ENCODE results near the gene HS3ST6.

Gene HS3ST6

GRCh38 chr16:1909561-1910231, 8.5 kb downstream of the HS3ST6 start:
- Histone ChIP-seq H3K4me2 (ENCODE audit: low read length) (no peak overlapping the region), H3K4me1 (ENCODE audit: insufficient read depth, low read length, severe bottlenecking) (no peaks in the 10 kb centered on the region), H3K4me3 (ENCODE audit: low read depth, low read length, poor library complexity, severe bottlenecking) (no peak overlapping the region), H3F3A (ENCODE audit: insufficient read depth, low read length) (no peaks in the 10 kb centered on the region), H3K9ac (ENCODE audit: low read length) (no peak overlapping the region), H3K27me3 (ENCODE audit: insufficient read depth, low read length) (no peaks in the 10 kb centered on the region; the same call in 1 of the 2 replicates), H3K9me2 (ENCODE audit: low read depth, low read length) (no peaks in the 10 kb centered on the region), H2AFZ (ENCODE audit: low read length) (no peak overlapping the region), H4K20me1 (ENCODE audit: insufficient read depth, low read length) (no peaks in the 10 kb centered on the region), H3K9me3 (ENCODE audit: low read length) (no peaks in the 10 kb centered on the region), H3K27ac (ENCODE audit: low read depth, low read length, poor library complexity, severe bottlenecking) (no peak overlapping the region), H3K79me2 (ENCODE audit: insufficient read depth, low read length) (no peaks in the 10 kb centered on the region), H3K36me3 (ENCODE audit: insufficient read depth, low read length) (no peaks in the 10 kb centered on the region)
- TF ChIP-seq EZH2 (IDR thresholded peaks at IDR 0.05; ENCODE audit: borderline replicate concordance, low read length) (no peak), CTCF (IDR thresholded peaks at IDR 0.05; ENCODE audit: low read length) (no peak)

- H3K27me3 ChIP-seq (ENCODE audit: insufficient read depth, low read length) = no peaks in the 10 kb centered on the region; the same call in 1 of the 2 replicates
- no peaks in the 10 kb centered on the region for H3K36me3 ChIP-seq (ENCODE audit: insufficient read depth, low read length)
- H3K4me2 ChIP-seq (ENCODE audit: low read length) = no peak overlapping the region
- no peaks in the 10 kb centered on the region for H3F3A ChIP-seq (ENCODE audit: insufficient read depth, low read length)
- H4K20me1 ChIP-seq (ENCODE audit: insufficient read depth, low read length) = no peaks in the 10 kb centered on the region
- no peaks in the 10 kb centered on the region for H3K79me2 ChIP-seq (ENCODE audit: insufficient read depth, low read length)
- no peak overlapping the region for H3K9ac ChIP-seq (ENCODE audit: low read length)
- no peak overlapping the region for H3K4me3 ChIP-seq (ENCODE audit: low read depth, low read length, poor library complexity, severe bottlenecking)
- H3K27ac ChIP-seq (ENCODE audit: low read depth, low read length, poor library complexity, severe bottlenecking) = no peak overlapping the region
- no peaks in the 10 kb centered on the region for H3K9me3 ChIP-seq (ENCODE audit: low read length)
- TF ChIP-seq CTCF (IDR thresholded peaks at IDR 0.05; ENCODE audit: low read length) = no peak
- TF ChIP-seq EZH2 (IDR thresholded peaks at IDR 0.05; ENCODE audit: borderline replicate concordance, low read length) = no peak
- no peaks in the 10 kb centered on the region for H3K9me2 ChIP-seq (ENCODE audit: low read depth, low read length)
- H3K4me1 ChIP-seq (ENCODE audit: insufficient read depth, low read length, severe bottlenecking) = no peaks in the 10 kb centered on the region
- no peak overlapping the region for H2AFZ ChIP-seq (ENCODE audit: low read length)
Measured at GRCh38 chr16:1908983-1909382, 9.2 kb downstream of the HS3ST6 start.

- no peaks in the 10 kb centered on the region for H3K4me1 ChIP-seq (ENCODE audit: insufficient read depth, low read length, severe bottlenecking)
- TF ChIP-seq CTCF (IDR thresholded peaks at IDR 0.05; ENCODE audit: low read length) (no peak), EZH2 (IDR thresholded peaks at IDR 0.05; ENCODE audit: borderline replicate concordance, low read length) (no peak)
- no peak overlapping the region for H3K4me2 ChIP-seq (ENCODE audit: low read length)
- no peaks in the 10 kb centered on the region for H3K79me2 ChIP-seq (ENCODE audit: insufficient read depth, low read length)
- no peaks in the 10 kb centered on the region for H3K36me3 ChIP-seq (ENCODE audit: insufficient read depth, low read length)
- no peaks in the 10 kb centered on the region for H3K27me3 ChIP-seq (ENCODE audit: insufficient read depth, low read length)
- H3K9me2 ChIP-seq (ENCODE audit: low read depth, low read length) = no peaks in the 10 kb centered on the region
- H3K9me3 ChIP-seq (ENCODE audit: low read length) = no peaks in the 10 kb centered on the region
- H3K27ac ChIP-seq (ENCODE audit: low read depth, low read length, poor library complexity, severe bottlenecking) = no peak overlapping the region
- H4K20me1 ChIP-seq (ENCODE audit: insufficient read depth, low read length) = no peaks in the 10 kb centered on the region
- no peak overlapping the region for H3K4me3 ChIP-seq (ENCODE audit: low read depth, low read length, poor library complexity, severe bottlenecking)
- H2AFZ ChIP-seq (ENCODE audit: low read length) = no peak overlapping the region
- H3F3A ChIP-seq (ENCODE audit: insufficient read depth, low read length) = no peaks in the 10 kb centered on the region
- H3K9ac ChIP-seq (ENCODE audit: low read length) = no peak overlapping the region
Measured at GRCh38 chr16:1908184-1908583, 10.0 kb downstream of the HS3ST6 start.
